NCI-H2196 treated with DMSO at 0.1 percent for 48 hours (cell line): ENCODE data around the gene SLC18A3.

ENCODE experiments used
- DNase-seq: peaks from one replicate; lab custom pipeline; 2025; ENCODE audit not compliant: unreplicated experiment; lab: John Stamatoyannopoulos, UW

SLC18A3 gene

GRCh38 chr10:49649936-49650723, 40.0 kb downstream of the SLC18A3 start:
- DNase-seq = no peak

- no peak for DNase-seq
Observed at GRCh38 chr10:49650724-49651034, 40.6 kb downstream of the SLC18A3 start.

- DNase-seq = no peak
Observed at GRCh38 chr10:49651039-49651835, 41.1 kb downstream of the SLC18A3 start.

DNA sequence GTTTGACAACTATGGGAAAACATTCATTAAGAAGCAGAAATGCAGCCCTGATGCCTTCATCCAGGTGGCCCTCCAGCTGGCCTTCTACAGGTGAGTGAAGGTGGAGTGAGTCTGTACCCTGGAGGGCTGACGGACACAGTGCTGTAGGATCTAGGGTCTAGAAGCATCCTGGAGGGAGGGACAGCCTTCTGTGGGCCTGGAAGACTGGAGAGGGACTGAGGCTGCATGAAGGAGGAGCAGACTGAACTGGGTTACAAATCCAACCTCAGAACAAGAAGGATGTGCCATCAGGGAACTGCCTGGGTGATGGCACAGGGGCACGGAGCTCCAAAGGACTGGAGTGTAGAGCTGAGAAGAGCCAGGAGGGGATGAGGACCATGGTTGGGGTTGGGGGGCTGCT, 41.8 kb downstream of the SLC18A3 start:
- no peak for DNase-seq

- no peak for DNase-seq
Observed at GRCh38 chr10:49652421-49653272, 42.5 kb downstream of the SLC18A3 start.

- DNase-seq = no peak
Observed at GRCh38 chr10:49653273-49653929, 43.3 kb downstream of the SLC18A3 start.

GRCh38 chr10:49654036-49654693, 44.1 kb downstream of the SLC18A3 start:
- DNase-seq = no peak

DNA sequence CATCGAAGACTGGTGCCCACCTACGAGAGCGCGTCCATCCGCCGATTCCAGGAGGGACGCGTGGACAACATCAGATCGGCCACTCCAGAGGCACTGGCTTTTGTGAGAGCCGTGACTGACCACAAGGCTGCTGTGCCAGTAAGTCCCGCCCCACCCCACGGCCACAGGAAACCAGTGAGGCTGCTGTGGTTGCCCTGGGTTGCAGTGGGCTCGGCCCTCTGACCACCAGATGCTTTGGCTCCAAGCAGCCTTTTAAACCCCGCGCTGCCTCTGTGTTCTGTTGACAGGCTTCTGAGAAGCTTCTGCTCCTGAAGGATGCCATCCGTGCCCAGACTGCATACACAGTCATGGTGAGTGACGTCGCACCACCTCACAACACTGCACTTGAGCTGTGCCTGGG, 45.0 kb downstream of the SLC18A3 start:
- DNase-seq = no peak

GRCh38 chr10:49656845-49657493, 46.9 kb downstream of the SLC18A3 start:
- DNase-seq = no peak

GRCh38 chr10:49657606-49658005, 47.5 kb downstream of the SLC18A3 start:
- DNase-seq = no peak

DNA sequence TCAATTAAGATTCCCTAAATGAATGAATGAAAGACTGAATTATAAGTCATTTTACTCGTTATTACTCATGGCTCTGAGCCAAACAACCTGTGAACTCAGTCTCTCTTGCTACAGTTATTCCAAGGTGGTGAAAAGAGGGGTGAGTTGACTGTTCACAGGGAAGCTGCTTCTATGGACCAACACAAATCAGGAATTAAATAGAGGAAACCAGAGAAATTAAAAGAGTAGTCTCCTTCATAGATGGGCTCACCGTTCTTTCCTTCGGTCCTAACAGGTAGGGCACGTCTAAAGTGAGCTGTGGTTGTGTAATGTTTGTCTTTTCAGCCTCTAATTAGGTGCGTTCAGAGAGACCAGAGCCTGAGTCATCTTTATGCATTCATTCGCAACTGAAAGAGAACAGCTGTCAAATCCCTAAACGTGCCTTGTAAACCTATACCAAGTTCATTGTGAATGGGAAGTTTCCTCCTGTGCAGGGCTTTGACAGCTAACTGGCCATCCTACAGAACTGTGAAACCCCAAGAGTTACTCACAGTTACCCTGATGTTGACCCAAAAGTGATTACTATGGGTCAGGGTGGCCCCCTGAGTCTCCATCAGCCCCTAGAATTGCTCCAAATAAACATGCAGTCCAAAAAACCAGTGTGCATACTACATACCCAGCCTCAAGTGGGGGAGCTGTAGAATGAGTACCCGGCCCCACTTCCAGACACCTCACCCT, 51.2 kb downstream of the SLC18A3 start:
- DNase-seq = peak; percentile 0
